ENCODE measurements around the gene GPR62.

GPR62 gene

GRCh38 chr3:51943451-51944391, 11.5 kb upstream of the GPR62 start:
- no peak for DNase-seq
- Mint-ChIP-seq H3K4me1 (peaks cover 30% of the 10 kb centered on the region), H3K36me3 (ENCODE audit: low read depth) (peaks cover 11% of the 10 kb centered on the region), H3K27ac (peak overlapping the region; percentile 50), H3K27me3 (no peaks in the 10 kb centered on the region), H3K4me3 (no peak overlapping the region), H3K9me3 (no peaks in the 10 kb centered on the region)
- ATAC-seq = no peak

- no peak overlapping the region for H3K27ac Mint-ChIP-seq
- DNase-seq (no peak), ATAC-seq (no peak)
- no peaks in the 10 kb centered on the region for H3K27me3 Mint-ChIP-seq
- peaks cover 6% of the 10 kb centered on the region for H3K36me3 Mint-ChIP-seq (ENCODE audit: low read depth)
- no peak overlapping the region for H3K4me3 Mint-ChIP-seq
- H3K9me3 Mint-ChIP-seq = no peaks in the 10 kb centered on the region
- H3K4me1 Mint-ChIP-seq = peaks cover 24% of the 10 kb centered on the region
Measured at GRCh38 chr3:51944451-51945021, 10.6 kb upstream of the GPR62 start.

- Mint-ChIP-seq H3K27me3 (no peaks in the 10 kb centered on the region), H3K4me1 (peaks cover 17% of the 10 kb centered on the region), H3K27ac (no peak overlapping the region), H3K4me3 (no peak overlapping the region), H3K36me3 (ENCODE audit: low read depth) (peaks cover 6% of the 10 kb centered on the region), H3K9me3 (no peaks in the 10 kb centered on the region)
- no peak for DNase-seq
- ATAC-seq = no peak
Measured at GRCh38 chr3:51945031-51945840, 9.9 kb upstream of the GPR62 start.

GRCh38 chr3:51945926-51946705, 9.1 kb upstream of the GPR62 start:
- Mint-ChIP-seq H3K27ac (no peak overlapping the region), H3K36me3 (ENCODE audit: low read depth) (no peaks in the 10 kb centered on the region), H3K4me1 (peaks cover 10% of the 10 kb centered on the region), H3K27me3 (no peaks in the 10 kb centered on the region), H3K9me3 (no peaks in the 10 kb centered on the region), H3K4me3 (no peak overlapping the region)
- DNase-seq (no peak), ATAC-seq (no peak)

- Mint-ChIP-seq H3K27ac (no peak overlapping the region), H3K27me3 (no peaks in the 10 kb centered on the region), H3K9me3 (no peaks in the 10 kb centered on the region), H3K4me3 (no peak overlapping the region), H3K36me3 (ENCODE audit: low read depth) (no peaks in the 10 kb centered on the region), H3K4me1 (peaks cover 10% of the 10 kb centered on the region)
- DNase-seq (no peak), ATAC-seq (no peak)
Measured at GRCh38 chr3:51946796-51947195, 8.4 kb upstream of the GPR62 start.

- H3K36me3 Mint-ChIP-seq (ENCODE audit: low read depth) = no peaks in the 10 kb centered on the region
- DNase-seq = no peak
- H3K4me3 Mint-ChIP-seq = no peak overlapping the region
- peaks cover 8% of the 10 kb centered on the region for H3K4me1 Mint-ChIP-seq
- no peaks in the 10 kb centered on the region for H3K27me3 Mint-ChIP-seq
- no peak for ATAC-seq
- H3K9me3 Mint-ChIP-seq = no peaks in the 10 kb centered on the region
- no peak overlapping the region for H3K27ac Mint-ChIP-seq
Measured at GRCh38 chr3:51947215-51947900, 7.8 kb upstream of the GPR62 start.

- Mint-ChIP-seq H3K9me3 (no peaks in the 10 kb centered on the region), H3K4me1 (peaks cover 2% of the 10 kb centered on the region), H3K4me3 (no peak overlapping the region), H3K27ac (no peak overlapping the region), H3K36me3 (ENCODE audit: low read depth) (no peaks in the 10 kb centered on the region), H3K27me3 (peaks cover 2% of the 10 kb centered on the region)
- no peak for DNase-seq
- no peak for ATAC-seq
Measured at GRCh38 chr3:51948016-51948580, 7.1 kb upstream of the GPR62 start.

- no peaks in the 10 kb centered on the region for H3K36me3 Mint-ChIP-seq (ENCODE audit: low read depth)
- H3K9me3 Mint-ChIP-seq = no peaks in the 10 kb centered on the region
- no peak overlapping the region for H3K4me3 Mint-ChIP-seq
- H3K27ac Mint-ChIP-seq = no peak overlapping the region
- no peaks in the 10 kb centered on the region for H3K4me1 Mint-ChIP-seq
- ATAC-seq (no peak), DNase-seq (no peak)
- peaks cover 12% of the 10 kb centered on the region for H3K27me3 Mint-ChIP-seq
Measured at GRCh38 chr3:51949121-51949520, 6.1 kb upstream of the GPR62 start.

- H3K27ac Mint-ChIP-seq = no peak overlapping the region
- no peak overlapping the region for H3K4me3 Mint-ChIP-seq
- ATAC-seq (no peak), DNase-seq (no peak)
- no peaks in the 10 kb centered on the region for H3K4me1 Mint-ChIP-seq
- peaks cover 23% of the 10 kb centered on the region for H3K27me3 Mint-ChIP-seq
- no peaks in the 10 kb centered on the region for H3K36me3 Mint-ChIP-seq (ENCODE audit: low read depth)
- no peaks in the 10 kb centered on the region for H3K9me3 Mint-ChIP-seq
Measured at GRCh38 chr3:51950899-51951298, 4.3 kb upstream of the GPR62 start.

- Mint-ChIP-seq H3K4me1 (no peaks in the 10 kb centered on the region), H3K27ac (no peak overlapping the region), H3K9me3 (no peaks in the 10 kb centered on the region), H3K36me3 (ENCODE audit: low read depth) (no peaks in the 10 kb centered on the region), H3K27me3 (peaks cover 34% of the 10 kb centered on the region), H3K4me3 (no peak overlapping the region)
- DNase-seq = no peak
- no peak for ATAC-seq
Measured at GRCh38 chr3:51953445-51953844, 1.7 kb upstream of the GPR62 start.

GRCh38 chr3:51954105-51954504, 1.1 kb upstream of the GPR62 start:
- Mint-ChIP-seq H3K4me3 (no peak overlapping the region), H3K27ac (no peak overlapping the region)
- no peak for ATAC-seq

GRCh38 chr3:51954713-51955112, 468 bp upstream of the GPR62 start:
- ATAC-seq = no peak
- H3K36me3 Mint-ChIP-seq (ENCODE audit: low read depth) = no peaks in the 10 kb centered on the region
- no peak for DNase-seq
- H3K9me3 Mint-ChIP-seq = no peaks in the 10 kb centered on the region
- no peaks in the 10 kb centered on the region for H3K4me1 Mint-ChIP-seq
- H3K27me3 Mint-ChIP-seq = peaks cover 34% of the 10 kb centered on the region
- H3K4me3 Mint-ChIP-seq = no peak overlapping the region
- no peak overlapping the region for H3K27ac Mint-ChIP-seq

More at GRCh38 chr3:51954105-51954504, 1.1 kb upstream of the GPR62 start:
- H3K9me3 Mint-ChIP-seq = no peaks in the 10 kb centered on the region
- no peak for DNase-seq
- no peaks in the 10 kb centered on the region for H3K4me1 Mint-ChIP-seq
- H3K36me3 Mint-ChIP-seq (ENCODE audit: low read depth) = no peaks in the 10 kb centered on the region
- peaks cover 34% of the 10 kb centered on the region for H3K27me3 Mint-ChIP-seq

- H3K4me3 Mint-ChIP-seq = no peak overlapping the region
- H3K27ac Mint-ChIP-seq = no peak overlapping the region
- DNase-seq (peak; percentile 52), ATAC-seq (peak; percentile 81)
- H3K36me3 Mint-ChIP-seq (ENCODE audit: low read depth) = no peaks in the 10 kb centered on the region
- H3K9me3 Mint-ChIP-seq = no peaks in the 10 kb centered on the region
- peaks cover 34% of the 10 kb centered on the region for H3K27me3 Mint-ChIP-seq
- H3K4me1 Mint-ChIP-seq = no peaks in the 10 kb centered on the region
Measured at GRCh38 chr3:51955893-51956770, 951 bp downstream of the GPR62 start.

All from activated naive CD8-positive, alpha-beta T cell treated with anti-CD3 and anti-CD28 coated beads, Interleukin-2, amount 50 U/mL, for 24 hours (primary cell).